Fibroblast of the aortic adventitia (primary cell): ENCODE measurements around the gene GATA1. TPM values are rescaled to one million over a fixed set of nuclear protein-coding genes. Genes with fewer than 3 reads are reported as not detected.

Source experiments
- DNase-seq: peaks from one replicate; pipeline ENCODE4 v3.0.0-alpha.2; 2010; ENCODE audit warnings: low read depth
- H3K4me3 ChIP-seq: 2 replicates; pipeline ENCODE4 v1.5.1; 2011; ENCODE audit warnings: low read depth, mild to moderate bottlenecking, control low read depth, low read length, moderate library complexity
- CTCF ChIP-seq: IDR thresholded peaks from 2 replicates; pipeline ENCODE4 v1.5.1; 2011; ENCODE audit warnings: mild to moderate bottlenecking, low read length, control low read depth, inconsistent platforms; ENCODE audit not compliant: insufficient read depth
- total RNA-seq: library from RNA; depleted of rRNA; stranded (reverse); fragments of >200 nt; gene quantifications from 2 replicates; pipeline ENCODE4 v1.2.3, GENCODE V29; 2012; ENCODE audit warnings: low replicate concordance

The GATA1 gene
- total RNA-seq, 1 donor = not detected

GRCh38 chrX:48747415-48748016 lies 38.9 kb upstream of the GATA1 start:
- H3K4me3 ChIP-seq = no peak overlapping the region
- no peak for DNase-seq

GRCh38 chrX:48749182-48749581 lies 37.2 kb upstream of the GATA1 start:
- DNase-seq = no peak
- no peak overlapping the region for H3K4me3 ChIP-seq
- TF ChIP-seq CTCF = no peak

More at GRCh38 chrX:48747415-48748016, 38.9 kb upstream of the GATA1 start:
- no peak for TF ChIP-seq CTCF

GRCh38 chrX:48751343-48751742 lies 35.0 kb upstream of the GATA1 start:
- H3K4me3 ChIP-seq = no peak overlapping the region
- no peak for DNase-seq
- TF ChIP-seq CTCF = no peak

- TF ChIP-seq CTCF = no peak
- H3K4me3 ChIP-seq = no peak overlapping the region
- no peak for DNase-seq
Observed at GRCh38 chrX:48752498-48752897, 33.9 kb upstream of the GATA1 start.

- H3K4me3 ChIP-seq = no peak overlapping the region
- TF ChIP-seq CTCF = no peak
- DNase-seq = no peak
Observed at GRCh38 chrX:48753708-48754228, 32.6 kb upstream of the GATA1 start.

- DNase-seq = no peak
- TF ChIP-seq CTCF = no peak
- H3K4me3 ChIP-seq = no peak overlapping the region
Observed at GRCh38 chrX:48754238-48754637, 32.2 kb upstream of the GATA1 start.
